GM21423 (cell line): ENCODE data around the gene XKRX.

Experiments used
- ATAC-seq: cut with Tn5 transposase; IDR thresholded peaks from one replicate; pipeline ENCODE4 v1.9.1; 2021; ENCODE audit warnings: mild to moderate bottlenecking, moderate library complexity; ENCODE audit not compliant: unreplicated experiment

The XKRX gene

GRCh38 chrX:100895365-100896075, 33.2 kb downstream of the XKRX start:
- ATAC-seq: no peak

GRCh38 chrX:100883654-100884053, 45.1 kb downstream of the XKRX start:
- ATAC-seq: no peak

DNA sequence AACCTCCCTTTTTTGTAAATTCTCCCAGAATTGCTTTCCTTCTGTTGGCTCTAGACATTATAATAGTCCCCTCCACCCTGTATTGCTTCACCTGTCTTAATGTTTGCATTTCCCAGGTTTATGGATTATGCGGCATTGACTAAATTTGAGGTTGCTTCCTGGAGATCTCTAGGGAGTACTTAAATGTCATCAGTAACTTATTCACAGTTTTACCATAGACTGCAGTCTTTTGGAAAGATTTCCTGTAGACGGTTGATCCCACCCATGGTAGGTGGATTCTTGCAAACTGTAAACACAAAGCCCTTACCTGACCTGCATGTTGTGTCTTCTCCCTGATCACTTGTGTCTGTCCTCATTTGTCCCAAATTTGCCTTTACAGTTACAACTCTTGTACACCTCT, 48.3 kb downstream of the XKRX start:
- no peak for ATAC-seq

DNA sequence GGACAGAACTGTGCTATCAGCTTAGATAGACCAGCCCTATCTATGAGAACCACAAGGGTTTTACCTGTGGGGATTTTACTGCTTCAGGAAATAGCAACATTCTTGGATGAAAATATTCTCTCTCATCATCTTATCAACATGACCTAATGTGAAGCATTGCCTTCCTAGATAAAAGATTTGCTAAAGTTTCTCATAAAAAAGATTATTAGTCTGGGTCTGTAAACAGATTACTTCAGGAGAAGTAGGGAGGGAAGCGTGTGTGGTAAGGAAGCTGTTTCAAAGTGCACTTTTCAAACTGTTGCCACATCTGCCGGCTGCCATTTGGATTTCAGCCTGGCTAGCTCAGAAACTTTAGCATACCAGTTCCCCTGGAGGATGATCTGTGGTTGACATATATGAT, 54.4 kb downstream of the XKRX start, which contains the start of gene NOX1:
NOX1 (minus strand) TSS at position 35 of the 400 bp plus-strand sequence. CDS start 220 bp downstream, outside the sequence.
- ATAC-seq: no peak

DNA sequence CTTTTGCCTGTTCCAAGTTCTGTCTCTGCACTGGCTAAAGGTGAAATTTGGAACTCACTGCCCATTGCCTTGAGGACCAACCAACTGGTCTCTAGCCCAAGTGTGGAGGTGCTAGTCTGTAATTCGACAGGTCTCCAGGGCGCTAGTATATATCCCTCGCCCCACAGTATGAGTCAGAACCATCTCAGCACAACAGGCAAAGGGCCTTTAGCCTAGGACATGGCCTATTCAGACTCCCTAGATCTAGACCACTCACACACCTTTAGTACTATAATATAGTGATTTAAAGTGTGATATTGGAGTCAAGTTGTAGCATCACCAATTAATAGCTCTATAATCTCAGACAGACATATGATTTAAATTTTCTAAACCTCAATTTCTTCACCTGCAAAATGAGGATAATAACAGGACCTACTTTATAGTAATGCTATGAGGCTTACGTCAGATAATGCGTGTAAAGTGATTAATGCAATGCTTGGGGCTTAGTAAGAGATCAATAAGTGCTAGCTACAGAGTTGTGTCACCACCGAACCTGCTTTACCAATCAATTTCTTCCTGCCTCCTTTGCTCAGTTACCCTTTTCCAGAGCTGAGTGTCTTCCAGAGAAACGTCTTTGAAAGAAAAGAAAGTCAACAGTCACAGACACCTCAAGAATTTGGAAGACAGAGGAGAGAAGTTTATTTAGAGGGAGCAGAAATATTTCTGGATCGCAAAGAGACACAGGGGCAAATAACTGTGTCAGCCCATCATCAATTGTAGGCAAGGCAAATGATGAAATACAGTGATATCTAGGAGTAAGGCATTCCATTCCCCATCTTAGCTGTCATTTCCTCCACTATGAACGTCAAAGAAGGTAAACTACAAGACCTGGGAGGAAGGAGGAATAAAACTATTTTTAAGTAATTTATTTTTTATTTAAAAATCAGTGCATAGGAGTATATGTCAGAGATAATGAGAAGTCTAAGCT, 56.8 kb downstream of the XKRX start:
- no peak for ATAC-seq

DNA sequence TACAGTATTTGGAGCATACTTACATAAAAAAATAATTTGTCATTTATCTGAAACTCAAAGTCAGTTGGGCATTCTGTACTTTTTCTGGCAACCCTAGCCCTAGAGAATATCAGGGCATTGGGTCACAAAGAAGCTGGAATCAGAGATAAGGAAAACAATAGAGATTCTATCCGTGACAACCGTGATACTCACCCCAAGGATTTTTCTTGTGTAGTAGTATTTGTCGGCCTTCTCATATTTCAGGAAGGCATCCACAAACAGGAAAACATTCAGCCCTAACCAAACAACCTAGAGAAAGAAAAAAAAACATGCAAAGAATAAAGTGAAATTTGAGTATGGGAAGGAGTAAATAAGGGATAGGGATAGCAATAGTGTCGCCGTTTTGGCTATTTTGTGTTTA, 58.2 kb downstream of the XKRX start:
- ATAC-seq: no peak

- no peak for ATAC-seq
These were observed 60.4 kb downstream of the XKRX start for GRCh38 chrX:100868273-100868672.

GRCh38 chrX:100864657-100865391, 63.9 kb downstream of the XKRX start:
- ATAC-seq: no peak
